Psoas muscle (tissue), 8 donors: Measurements from ENCODE around the gene FGF2. TPM values are rescaled to one million over a fixed set of nuclear protein-coding genes. Genes with fewer than 3 reads are reported as not detected.

Experiments used
- ATAC-seq, 4 donors: fragments of 200-7000 bp; cut with Tn5 transposase; one replicate each; pipeline ENCODE4 v1.9.1; 2020; ENCODE audit warnings: moderate library complexity in 3 of 4, mild to moderate bottlenecking in 2 of 4
- DNase-seq, 2 donors: peaks; one replicate each; pipeline ENCODE4 v3.0.0-alpha.2; 2020
- H3K27ac ChIP-seq: fragments of 200-600 bp; one replicate; pipeline ENCODE4 v1.8.0; 2022
- H3K27me3 ChIP-seq, 3 donors: fragments of 200-600 bp in 1 of 3; one replicate each; pipeline versions ENCODE4 v1.6.1 to v1.8.0; 2013 to 2022; ENCODE audit warnings: low read length in 2 of 3, mild to moderate bottlenecking in 2 of 3, moderate library complexity in 1 of 3; ENCODE audit not compliant: insufficient read depth in 3 of 3
- H3K36me3 ChIP-seq, 2 donors: fragments of 200-600 bp in 1 of 2; one replicate each; pipeline versions ENCODE4 v1.6.1 to v1.8.0; 2013 to 2022; ENCODE audit warnings: low read depth in 1 of 2, mild to moderate bottlenecking in 1 of 2, moderate library complexity in 1 of 2; ENCODE audit not compliant: insufficient read depth in 1 of 2
- H3K4me1 ChIP-seq: fragments of 200-600 bp; one replicate; pipeline ENCODE4 v1.8.0; 2022
- H3K4me3 ChIP-seq: fragments of 200-600 bp; one replicate; pipeline ENCODE4 v1.8.0; 2022; ENCODE audit warnings: mild to moderate bottlenecking
- H3K9me3 ChIP-seq: fragments of 200-600 bp; one replicate; pipeline ENCODE4 v1.8.0; 2022
- CTCF ChIP-seq: fragments of 200-600 bp; IDR thresholded peaks from one replicate; pipeline ENCODE4 v1.8.0; 2022; ENCODE audit warnings: antibody characterized with exemption
- WGBS, 3 donors: extraction: QIAGEN DNeasy Blood & Tissue Kit; methylation state at CpG; one replicate each; pipeline versions ENCODE4 v1.1.6 to v1.1.7; 2013; 5-methylcytosine and 5-hydroxymethylcytosine counted together
- intact Hi-C, 2 donors: fragments of 100-400 bp; cut with DNase I; formaldehyde crosslinking; loops; one replicate each; pipeline versions ENCODE4 v1.11.0 to v1.14.2; 2022
- long read RNA-seq, 2 donors: library from polyadenylated mRNA; unstranded; transcript quantifications; one replicate each; pipeline ENCODE4 v2.0.0, GENCODE V29; 2021
- polyA plus RNA-seq, 3 donors: library from polyadenylated mRNA; stranded (reverse); fragments of 200-250 nt; gene quantifications; one replicate each; pipeline ENCODE4 v1.2.3, GENCODE V29; 2013
- total RNA-seq, 4 donors: library from RNA; stranded (reverse); fragmentation: NEBNext Ultra II Directional in 2 of 4; extraction: Animal tissue kit (Norgen Biotek cat#: 25700) in 2 of 4; gene quantifications; one replicate each; pipeline versions ENCODE4 v1.2.1 to v1.2.4, GENCODE V29; 2021 to 2023
- donor health status: healthy with polysubstance abuse.
- donor health status: DM: no; HTN: no; CAD: no; lungs with moderate emphysema.
- donor health status: Bipolar disorder and iron deficiency.
- donor health status: healthy.
- donor health status: DM: yes; HTN: yes; CAD: no.
- donor health status: DM: no; HTN: no; CAD: no.
- donor health status: DM: no; HTN: no; CAD: no.
- donor health status: DM: yes; HTN: yes; CAD: no.

The FGF2 gene
- total RNA-seq: 1 to 10 TPM; 2.0 to 3.7 (median 2.9) TPM
- 1 to 10 TPM in 1 of 3 donors, under 1 TPM in 2; 0.86 to 1.3 (median 0.94) TPM for polyA plus RNA-seq
- long read RNA-seq, donor 1: 0 reads
- long read RNA-seq, donor 2, full-length matches to known transcripts: 1 of 2 reads
- long read RNA-seq, donor 2, partial matches to known transcripts: 0 of 2 reads
- long read RNA-seq, donor 2, other reads (novel, unspliced or antisense): 1 of 2 reads

DNA sequence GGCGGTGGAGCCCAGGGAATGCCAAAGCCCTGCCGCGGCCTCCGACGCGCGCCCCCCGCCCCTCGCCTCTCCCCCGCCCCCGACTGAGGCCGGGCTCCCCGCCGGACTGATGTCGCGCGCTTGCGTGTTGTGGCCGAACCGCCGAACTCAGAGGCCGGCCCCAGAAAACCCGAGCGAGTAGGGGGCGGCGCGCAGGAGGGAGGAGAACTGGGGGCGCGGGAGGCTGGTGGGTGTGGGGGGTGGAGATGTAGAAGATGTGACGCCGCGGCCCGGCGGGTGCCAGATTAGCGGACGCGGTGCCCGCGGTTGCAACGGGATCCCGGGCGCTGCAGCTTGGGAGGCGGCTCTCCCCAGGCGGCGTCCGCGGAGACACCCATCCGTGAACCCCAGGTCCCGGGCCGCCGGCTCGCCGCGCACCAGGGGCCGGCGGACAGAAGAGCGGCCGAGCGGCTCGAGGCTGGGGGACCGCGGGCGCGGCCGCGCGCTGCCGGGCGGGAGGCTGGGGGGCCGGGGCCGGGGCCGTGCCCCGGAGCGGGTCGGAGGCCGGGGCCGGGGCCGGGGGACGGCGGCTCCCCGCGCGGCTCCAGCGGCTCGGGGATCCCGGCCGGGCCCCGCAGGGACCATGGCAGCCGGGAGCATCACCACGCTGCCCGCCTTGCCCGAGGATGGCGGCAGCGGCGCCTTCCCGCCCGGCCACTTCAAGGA, at the start of gene FGF2:
TSS of gene FGF2 (plus strand) at position 279 of the 705 bp plus-strand sequence. CDS start at position 623, 344 bp downstream.
- Histone ChIP-seq H3K4me1 (no peaks in the 10 kb centered on the region), H3K9me3 (no peaks in the 10 kb centered on the region), H3K36me3 (no peaks in the 10 kb centered on the region), H3K27me3 (peaks cover 0 to 45% (median 14%) of the 10 kb centered on the region in 3 donors), H3K4me3 (peak within 1 kb of the TSS; percentile 77), H3K27ac (peak within 1 kb of the TSS; percentile 62)
- intact Hi-C loops: no loop called here
- 0 to 1% (median 1%) methylated on average over 26 to 97 of the region's 97 CpGs for WGBS, 3 donors
- DNase-seq (peak; percentile 78 to 79), ATAC-seq (peak; percentile 48 to 67 (median 59))
- no peak for TF ChIP-seq CTCF

DNA sequence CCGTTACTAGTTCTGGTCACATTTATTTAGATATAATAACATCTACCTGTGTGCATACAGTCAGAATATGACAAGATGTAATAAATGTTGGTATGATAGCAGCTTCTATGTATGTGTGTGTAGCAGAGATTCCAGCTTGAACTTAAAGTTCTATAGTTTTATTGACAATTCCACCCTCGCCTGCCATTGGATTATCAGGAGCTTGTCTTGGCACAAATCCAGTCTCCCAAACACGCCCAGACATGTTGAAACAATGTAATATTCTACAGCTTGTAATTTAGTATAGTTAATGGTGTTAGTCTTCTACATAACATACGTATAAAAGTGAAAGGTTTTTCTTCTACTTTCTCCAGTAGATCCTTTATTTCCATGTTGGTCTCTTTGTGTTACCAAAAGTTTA, 49.7 kb upstream of the FGF2 start:
- no peak for TF ChIP-seq CTCF
- WGBS, 3 donors: 82 to 85% (median 83%) methylated on average over 4 of the region's 4 CpGs
- Histone ChIP-seq H3K27ac (no peak overlapping the region), H3K4me3 (no peak overlapping the region), H3K4me1 (no peaks in the 10 kb centered on the region), H3K36me3 (no peaks in the 10 kb centered on the region), H3K27me3 (no peaks in the 10 kb centered on the region), H3K9me3 (no peaks in the 10 kb centered on the region)
- no peak for ATAC-seq
- intact Hi-C loops: no loop called here
- DNase-seq: no peak

DNA sequence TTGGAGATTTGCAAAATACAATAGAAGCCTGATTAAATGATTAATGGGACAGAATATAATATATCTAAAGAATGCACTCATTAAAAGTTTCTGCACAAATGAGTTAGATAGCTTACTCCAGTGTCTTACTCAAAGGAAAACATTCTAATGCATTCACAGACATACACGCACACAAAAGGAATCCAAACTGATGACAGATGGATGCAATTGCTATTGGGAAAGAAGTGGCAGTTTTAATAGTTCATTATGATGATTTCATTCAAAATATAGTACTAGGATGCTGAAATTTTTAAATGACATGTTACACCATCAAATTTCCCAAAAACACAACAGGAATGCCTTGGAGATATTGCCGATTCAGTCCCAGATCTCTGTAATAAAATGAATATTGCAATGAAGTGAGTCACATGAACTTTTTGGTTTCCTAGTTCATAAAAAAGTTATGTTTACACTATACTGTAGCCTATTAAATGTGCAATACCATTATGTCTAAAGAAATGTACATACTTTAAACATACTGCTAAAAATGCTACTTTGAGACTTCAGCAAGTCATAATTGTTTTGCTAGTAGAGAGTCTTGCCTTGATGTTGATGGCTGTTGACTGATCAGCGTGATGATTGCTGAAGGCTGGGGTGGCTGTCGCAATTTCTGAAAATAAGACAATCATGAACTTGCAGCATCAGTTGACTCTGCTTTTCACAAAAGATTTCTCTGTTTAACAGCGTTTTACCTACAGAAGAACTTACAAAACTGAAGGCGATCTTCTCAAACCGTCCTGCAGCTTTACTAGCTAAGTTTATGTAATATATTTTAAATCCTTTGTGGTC, 48.6 kb upstream of the FGF2 start:
- no peak for TF ChIP-seq CTCF
- no peak for ATAC-seq
- 93 to 98% (median 96%) methylated on average over 7 of the region's 7 CpGs for WGBS, 3 donors
- intact Hi-C loops: no loop called here
- Histone ChIP-seq H3K27me3 (no peaks in the 10 kb centered on the region), H3K27ac (no peak overlapping the region), H3K4me1 (peaks cover under 1% of the 10 kb centered on the region), H3K9me3 (no peaks in the 10 kb centered on the region), H3K4me3 (no peak overlapping the region), H3K36me3 (no peaks in the 10 kb centered on the region)
- no peak for DNase-seq

DNA sequence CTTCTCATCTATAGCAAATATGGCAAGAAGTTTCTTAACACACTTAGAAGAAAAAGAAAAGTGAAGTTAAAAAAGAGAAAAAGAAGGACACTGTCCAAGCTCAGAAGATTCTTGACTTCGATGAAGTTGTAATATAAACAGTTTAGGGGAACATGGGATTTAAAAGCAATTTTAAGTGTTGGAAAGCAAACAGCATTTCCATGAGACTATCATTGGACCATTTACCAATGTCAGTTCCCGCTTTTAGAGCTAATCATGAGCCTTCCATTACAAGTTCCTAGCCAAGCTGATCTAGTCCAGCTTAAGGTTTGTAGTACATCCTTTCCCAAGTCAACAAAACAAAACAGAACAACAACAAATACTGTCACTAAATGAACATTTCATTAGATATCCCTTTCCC, 45.1 kb upstream of the FGF2 start:
- intact Hi-C loops: no loop called here
- ATAC-seq: no peak
- Histone ChIP-seq H3K4me1 (peaks cover 7% of the 10 kb centered on the region), H3K27ac (no peak overlapping the region), H3K27me3 (no peaks in the 10 kb centered on the region), H3K4me3 (no peak overlapping the region), H3K36me3 (no peaks in the 10 kb centered on the region), H3K9me3 (no peaks in the 10 kb centered on the region)
- DNase-seq: no peak
- no peak for TF ChIP-seq CTCF
- 43 to 53% (median 50%) methylated on average over 2 of the region's 2 CpGs for WGBS, 3 donors
